Stimulated activated CD8-positive, alpha-beta memory T cell treated with anti-CD3 and anti-CD28 coated beads, Interleukin-15, amount 100 ng/mL, for 1 hour (primary cell): ENCODE data around the gene OSBP2.
A peak's percentile ranks its signal among the peaks of the same experiment; 100 is the strongest.
"Not testable (repeated sequence)": the region's sequence is repeated elsewhere in the genome, so short reads cannot be mapped to it uniquely, and the experiment has no call there.

Experiments used
- DNase-seq: peaks from one replicate; pipeline ENCODE4 v3.0.0-alpha.2; 2020; ENCODE audit warnings: low read depth

Gene OSBP2

GRCh38 chr22:30694640-30695350, at the start of gene OSBP2:
Gene OSBP2, plus strand, starts transcription at chr22:30694874. Its CDS starts 36 bp downstream, at chr22:30694910.
- peak; percentile 3 for DNase-seq

GRCh38 chr22:30646518-30647160, 48.0 kb upstream of the OSBP2 start:
- DNase-seq, result no peak

GRCh38 chr22:30647536-30647935, 47.1 kb upstream of the OSBP2 start:
- DNase-seq, result no peak

GRCh38 chr22:30648825-30649224, 45.8 kb upstream of the OSBP2 start:
- no peak for DNase-seq

- peak; percentile 54 for DNase-seq
Measured at GRCh38 chr22:30649430-30650007, 45.2 kb upstream of the OSBP2 start.

GRCh38 chr22:30650508-30651116, 44.1 kb upstream of the OSBP2 start:
- no peak for DNase-seq

- DNase-seq, result no peak
Measured at GRCh38 chr22:30652852-30653251, 41.8 kb upstream of the OSBP2 start.

GRCh38 chr22:30654361-30654760, 40.3 kb upstream of the OSBP2 start:
- no peak for DNase-seq

- no peak for DNase-seq
Measured at GRCh38 chr22:30655532-30655931, 39.1 kb upstream of the OSBP2 start.

- no peak for DNase-seq
Measured at GRCh38 chr22:30662040-30662439, 32.6 kb upstream of the OSBP2 start.

GRCh38 chr22:30664798-30665197, 29.9 kb upstream of the OSBP2 start:
- DNase-seq, result no peak

- DNase-seq, result no peak
Measured at GRCh38 chr22:30665266-30665665, 29.4 kb upstream of the OSBP2 start.

GRCh38 chr22:30665786-30666185, 28.9 kb upstream of the OSBP2 start:
- no peak for DNase-seq

GRCh38 chr22:30667107-30667493, 27.6 kb upstream of the OSBP2 start:
- no peak for DNase-seq

- peak; percentile 93 for DNase-seq
Measured at GRCh38 chr22:30667494-30668385, 26.9 kb upstream of the OSBP2 start, which contains the start of gene DUSP18. Gene DUSP18, minus strand, starts transcription at chr22:30667875. Its CDS starts 3,872 bp downstream, at chr22:30664003.

GRCh38 chr22:30668386-30668710, 26.3 kb upstream of the OSBP2 start:
- DNase-seq, result no peak

GRCh38 chr22:30671071-30671470, 23.6 kb upstream of the OSBP2 start:
- DNase-seq, result no peak

- DNase-seq, result no peak
Measured at GRCh38 chr22:30673136-30673535, 21.5 kb upstream of the OSBP2 start.

- DNase-seq, result no peak
Measured at GRCh38 chr22:30674482-30674881, 20.2 kb upstream of the OSBP2 start.

- no peak for DNase-seq
Measured at GRCh38 chr22:30675436-30675835, 19.2 kb upstream of the OSBP2 start.

- not testable (repeated sequence) for DNase-seq
Measured at GRCh38 chr22:30676565-30676964, 18.1 kb upstream of the OSBP2 start.
